Erythroblast (primary cell): ENCODE measurements around the gene COQ3.

Experiments
- DNase-seq, 2 experiments: peaks; one replicate each; lab custom pipeline; 2025; lab: John Stamatoyannopoulos, UW
- GATA1 ChIP-seq: IDR thresholded peaks from 2 replicates; pipeline ENCODE4 v1.6.1; 2011; ENCODE audit warnings: low read depth, mild to moderate bottlenecking, control low read depth, low read length, moderate library complexity
- POLR2A ChIP-seq: IDR thresholded peaks from 2 replicates; pipeline ENCODE4 v1.6.1; 2011; ENCODE audit warnings: mild to moderate bottlenecking, low read length

The COQ3 gene

DNA sequence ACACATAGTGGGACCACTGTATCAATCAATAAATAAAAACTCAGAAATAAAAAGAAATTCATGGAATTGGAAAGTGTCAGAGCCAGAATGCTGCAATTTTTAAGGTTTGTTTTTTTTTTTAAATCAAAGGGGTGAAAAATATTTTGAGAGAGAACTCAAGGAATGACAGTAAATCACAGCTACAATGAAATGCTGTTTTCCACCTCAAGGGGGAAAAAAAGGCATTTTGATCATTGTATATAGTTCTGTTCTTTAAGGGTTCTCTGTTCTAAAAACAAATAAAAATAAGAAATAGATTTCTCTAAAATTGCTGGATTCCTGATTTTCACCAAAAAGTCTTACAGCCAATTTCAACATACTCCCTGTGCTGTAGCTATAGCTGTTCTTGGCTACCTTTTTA is 69.0 kb downstream of the COQ3 start:
- TF ChIP-seq POLR2A (no peak), GATA1 (no peak)
- no peak for DNase-seq
